Activated CD8-positive, alpha-beta memory T cell treated with anti-CD3 and anti-CD28 coated beads for 1 hour (primary cell): ENCODE measurements around the gene TRIM8.

Source experiments
- DNase-seq, 2 donors: peaks; one replicate each; pipeline ENCODE4 v3.0.0-alpha.2; 2020; ENCODE audit warnings: low read depth in 1 of 2; ENCODE audit errors: extremely low read depth in 1 of 2

Gene TRIM8

DNA sequence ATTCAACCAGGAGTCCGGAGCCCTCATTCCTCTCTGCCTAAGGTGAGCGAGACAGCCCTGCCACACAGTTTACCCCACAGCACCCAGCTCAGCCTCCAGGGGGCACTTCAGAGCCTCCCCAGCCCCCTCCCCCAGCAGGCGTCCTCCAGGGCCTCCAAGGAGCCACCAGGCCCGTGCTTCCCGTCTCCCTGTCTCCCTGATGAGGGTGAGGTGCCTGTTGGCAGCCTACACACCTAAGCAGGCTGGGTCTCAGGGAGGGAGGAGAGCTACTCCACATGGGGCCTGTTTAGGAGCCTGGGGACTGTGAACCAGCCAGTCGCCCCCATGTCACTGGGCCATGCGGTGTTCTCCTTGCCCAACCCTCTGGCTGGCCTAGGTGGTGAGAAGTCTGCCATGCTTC, 28.9 kb upstream of the TRIM8 start:
- no peak for DNase-seq

DNA sequence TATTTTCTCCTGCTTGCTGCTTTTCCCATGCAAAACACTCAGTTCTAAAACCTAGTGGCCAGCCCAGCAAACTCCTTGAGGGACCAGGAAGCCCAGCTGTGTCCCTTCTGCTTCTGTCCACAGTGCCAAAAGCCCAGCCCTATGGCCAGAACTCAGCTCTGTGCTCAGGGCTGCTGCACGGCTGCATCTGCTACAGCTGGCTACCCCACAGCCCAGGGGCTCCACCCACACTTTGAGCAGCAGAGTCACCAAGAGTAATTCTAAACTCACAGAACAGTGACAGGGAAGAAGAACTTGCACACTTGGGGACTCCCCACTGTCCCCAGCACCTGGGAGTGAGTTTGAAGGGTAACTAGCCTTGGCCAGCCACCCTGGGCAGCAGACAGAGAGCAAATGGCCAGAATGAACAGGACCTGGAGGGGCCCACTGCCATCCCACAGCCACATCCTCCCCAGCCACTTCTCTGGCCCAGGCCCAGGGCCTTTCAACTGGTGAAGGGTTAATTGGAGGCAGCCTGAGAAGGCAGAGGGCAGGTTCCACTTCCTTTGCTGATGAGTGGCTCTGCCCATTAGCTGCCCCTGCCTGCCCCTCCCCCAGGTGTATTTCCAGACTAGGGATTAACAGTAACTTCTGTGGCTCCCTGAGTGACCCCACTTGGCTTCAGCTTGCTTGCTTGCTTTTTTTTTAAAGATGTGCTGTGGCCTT, 28.1 kb upstream of the TRIM8 start:
- DNase-seq = no peak

GRCh38 chr10:102617041-102617440, 27.2 kb upstream of the TRIM8 start:
- no peak for DNase-seq

- no peak for DNase-seq
Measured at GRCh38 chr10:102617816-102618215, 26.5 kb upstream of the TRIM8 start.

DNA sequence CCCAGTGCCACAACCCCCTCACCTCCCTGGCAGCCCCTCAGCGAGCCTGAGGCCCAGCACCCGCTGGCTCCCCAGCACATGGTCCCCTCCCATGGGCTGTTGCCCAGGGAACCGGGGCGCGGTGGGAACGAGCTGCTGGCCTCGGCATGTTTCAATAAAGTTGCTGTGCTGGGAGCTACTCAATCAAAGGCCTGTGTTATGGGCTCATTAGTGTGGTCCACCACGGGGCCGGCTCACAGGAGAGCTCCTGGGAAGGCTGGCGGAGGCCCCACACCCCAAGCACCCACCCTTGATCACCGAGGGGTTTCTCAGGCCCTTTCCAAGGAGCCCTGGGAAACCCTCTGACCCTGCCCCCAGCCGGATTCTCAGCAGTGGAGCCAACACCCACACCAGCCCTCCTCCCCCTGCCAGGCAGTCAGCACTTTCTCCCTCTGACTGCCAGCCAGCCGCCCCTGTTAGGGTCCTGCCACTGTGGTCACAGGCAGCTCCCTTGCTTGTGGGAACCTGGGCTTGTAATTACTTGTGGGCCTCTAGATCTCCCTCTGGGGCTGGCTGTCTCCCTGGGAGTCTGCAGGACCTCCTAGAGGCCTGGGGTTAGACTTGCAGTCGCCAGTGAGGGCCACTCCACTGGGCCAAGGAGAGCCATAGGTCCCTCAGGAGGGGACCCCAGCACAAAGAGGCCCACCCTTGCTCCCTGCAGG, 24.8 kb upstream of the TRIM8 start:
- no peak for DNase-seq

- DNase-seq = no peak
Measured at GRCh38 chr10:102620138-102620590, 24.1 kb upstream of the TRIM8 start.

DNA sequence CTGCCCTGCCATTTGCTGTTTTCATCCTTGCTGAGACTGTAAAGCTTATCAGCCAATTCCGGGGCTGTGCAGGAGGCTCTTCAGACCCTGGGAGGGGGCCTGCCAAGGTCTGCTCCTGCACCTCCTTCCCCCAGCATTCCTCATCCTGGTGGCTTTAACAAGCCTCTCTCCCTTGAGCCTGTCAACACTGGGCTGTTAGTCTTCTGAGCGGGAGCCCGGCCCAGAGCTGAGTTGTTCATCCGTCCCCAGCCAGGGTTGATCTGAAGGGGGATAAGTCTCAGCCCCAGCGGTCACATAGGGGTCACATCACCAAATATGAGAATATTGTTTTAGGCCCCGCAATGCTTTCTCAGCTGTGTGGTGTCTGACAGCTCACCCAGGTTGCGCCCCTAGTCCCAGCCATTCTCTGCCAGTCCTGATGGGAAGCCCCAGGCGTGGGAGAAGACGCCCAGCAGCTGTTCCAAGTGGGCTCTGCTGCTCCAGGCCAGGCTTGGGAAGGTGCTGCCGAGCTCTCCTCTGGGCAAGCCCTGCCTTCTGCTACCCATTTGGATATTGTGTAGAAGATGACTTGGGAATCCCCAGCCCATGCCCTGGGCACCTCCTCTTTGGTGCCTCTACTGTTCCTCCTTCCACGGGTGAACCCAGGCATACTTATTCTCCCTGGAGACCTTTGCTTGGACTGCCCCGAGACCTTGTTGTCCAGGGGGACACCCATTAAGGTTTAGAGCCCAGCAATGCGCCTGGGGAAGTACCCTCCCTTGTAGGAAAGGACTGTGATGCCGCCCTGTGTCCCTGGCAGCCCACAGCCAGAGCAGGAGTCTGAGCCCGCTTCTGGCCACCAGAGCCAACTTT, 23.5 kb upstream of the TRIM8 start:
- no peak for DNase-seq

- DNase-seq = no peak
Measured at GRCh38 chr10:102621443-102622325, 22.6 kb upstream of the TRIM8 start.

GRCh38 chr10:102624094-102624493, 20.2 kb upstream of the TRIM8 start:
- DNase-seq = no peak

DNA sequence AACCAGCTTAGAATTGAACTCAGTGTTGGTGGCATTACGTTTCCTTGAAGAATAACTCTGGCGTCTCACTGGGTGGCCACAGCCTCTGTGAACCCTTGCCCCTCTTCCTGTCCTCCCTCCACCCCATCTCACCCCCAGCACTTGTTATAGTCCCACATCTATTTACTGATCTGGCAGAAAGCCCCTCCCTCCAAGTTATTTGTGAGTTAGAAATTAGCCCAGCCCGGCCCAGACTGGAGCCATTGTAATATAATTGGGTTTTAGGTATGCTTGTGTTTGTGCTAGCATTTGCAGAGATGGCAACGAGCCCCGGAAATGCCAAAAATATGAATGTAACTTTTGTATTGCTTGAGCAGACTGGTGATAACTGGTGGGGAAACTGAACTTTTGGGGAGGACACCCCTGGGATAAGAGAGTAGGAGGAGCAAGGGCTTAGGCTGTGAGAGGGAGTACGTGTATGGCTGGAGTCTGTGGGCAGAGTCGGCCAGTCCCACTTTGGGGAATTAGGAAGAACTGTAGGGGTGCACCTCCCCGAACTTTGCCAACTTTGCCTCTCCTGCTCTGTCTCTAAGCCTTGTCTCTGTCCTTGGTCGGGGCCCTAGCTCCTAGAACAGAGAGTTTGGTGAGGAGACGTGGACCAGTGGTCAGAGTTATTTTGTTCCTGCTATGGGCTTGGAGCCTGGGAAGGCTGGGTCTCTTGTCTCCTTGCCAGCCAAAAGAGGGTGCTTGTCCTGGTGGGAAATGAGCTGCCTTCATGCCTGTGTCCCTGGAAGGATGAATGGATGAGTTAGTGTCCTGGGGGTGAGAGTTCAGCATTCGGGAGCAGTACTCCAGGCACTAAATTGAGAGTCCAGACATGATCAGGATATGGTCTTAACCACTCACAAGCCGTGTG, 19.3 kb upstream of the TRIM8 start:
- no peak for DNase-seq

- no peak for DNase-seq
Measured at GRCh38 chr10:102626026-102626685, 18.1 kb upstream of the TRIM8 start.

DNA sequence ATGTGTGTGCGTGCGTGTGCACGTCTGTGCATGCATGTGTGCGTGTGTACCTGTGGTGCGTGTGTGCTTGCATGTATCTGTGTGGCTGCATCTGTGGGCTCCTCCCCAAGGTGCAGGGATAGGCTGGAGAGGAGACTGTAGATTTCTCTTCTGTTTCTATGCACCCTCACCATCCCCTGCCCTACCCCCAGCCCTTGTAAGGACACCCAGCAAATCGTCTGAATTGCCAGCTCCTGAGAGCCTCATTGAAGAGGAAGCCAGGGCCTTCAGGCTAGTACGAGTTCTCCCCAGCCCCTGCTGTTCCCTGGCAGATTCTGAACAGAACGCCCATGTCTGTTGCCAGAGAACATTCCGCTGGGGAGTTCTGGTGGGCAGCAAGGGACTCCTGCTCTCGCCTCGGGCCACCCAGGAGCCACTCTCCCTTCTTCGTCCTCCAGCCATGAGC, 17.0 kb upstream of the TRIM8 start:
- no peak for DNase-seq

GRCh38 chr10:102627736-102628293, 16.5 kb upstream of the TRIM8 start:
- no peak for DNase-seq

DNA sequence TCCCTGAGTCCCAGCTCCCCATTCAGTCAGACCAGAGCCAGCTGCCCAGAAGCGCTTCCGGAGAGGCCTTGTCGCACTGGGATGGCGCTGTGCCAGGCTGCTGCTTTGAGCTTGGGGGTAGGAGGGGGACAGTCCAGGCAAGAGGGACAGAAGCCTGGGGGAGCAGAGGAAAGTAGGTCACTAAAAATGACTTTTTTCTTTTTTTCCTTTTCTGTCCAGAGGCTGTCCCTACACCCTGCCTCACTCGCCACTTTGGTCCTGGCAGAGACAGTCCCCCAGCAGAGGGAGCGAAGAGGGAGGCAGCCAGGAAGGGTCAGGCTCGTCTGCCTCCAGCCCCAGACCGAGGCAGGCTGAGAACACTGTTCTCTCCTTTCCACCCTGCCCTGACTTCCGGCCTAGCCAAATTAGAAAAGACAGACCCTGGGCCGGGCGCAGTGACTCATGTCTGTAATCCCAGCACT, 15.8 kb upstream of the TRIM8 start:
- DNase-seq = no peak

DNA sequence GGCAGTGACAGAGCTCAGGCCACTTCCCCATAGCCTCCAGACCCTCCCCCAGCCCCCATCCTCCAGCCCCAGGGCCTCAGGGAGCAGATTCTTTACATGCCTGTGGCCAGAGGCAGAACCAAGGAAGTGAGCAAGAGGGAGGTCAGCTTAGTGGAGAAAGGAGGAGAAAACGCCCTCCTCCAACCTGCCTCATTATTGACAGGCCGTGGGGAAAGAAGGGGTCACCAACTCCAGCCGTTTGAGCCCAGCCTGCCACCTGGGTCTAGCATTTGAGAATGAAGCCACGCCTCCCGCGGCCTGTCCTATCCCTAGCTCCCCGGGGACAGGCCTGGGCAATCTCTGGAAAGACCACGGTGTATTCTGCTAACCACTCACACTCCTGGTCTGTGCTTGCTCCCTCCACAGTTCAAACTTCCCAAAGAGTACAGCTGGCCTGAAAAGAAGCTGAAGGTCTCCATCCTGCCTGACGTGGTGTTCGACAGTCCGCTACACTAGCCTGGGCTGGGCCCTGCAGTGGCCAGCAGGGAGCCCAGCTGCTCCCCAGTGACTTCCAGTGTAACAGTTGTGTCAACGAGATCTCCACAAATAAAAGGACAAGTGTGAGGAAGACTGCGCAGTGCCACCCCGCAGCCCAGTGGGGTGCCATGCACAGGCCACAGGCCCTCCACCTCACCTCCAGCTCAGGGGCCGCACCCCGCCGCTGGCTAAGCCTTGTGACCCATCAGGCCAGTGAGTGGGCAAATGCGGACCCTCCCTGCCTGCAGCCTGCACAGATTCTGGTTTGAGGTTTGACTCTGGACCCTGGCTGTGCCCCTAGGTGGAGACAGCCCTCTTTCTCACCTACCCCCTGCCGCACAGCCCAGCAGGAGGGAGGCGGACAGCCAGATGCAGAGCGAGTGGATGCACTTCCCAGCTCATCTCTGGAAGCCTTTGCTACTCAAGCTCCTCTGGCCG, 14.3 kb upstream of the TRIM8 start:
- no peak for DNase-seq

- no peak for DNase-seq
Measured at GRCh38 chr10:102630663-102631062, 13.6 kb upstream of the TRIM8 start.
